ENCODE results near the gene PYDC1. TPM values are rescaled to one million over a fixed set of nuclear protein-coding genes. Genes with fewer than 3 reads are reported as not detected.

Gene PYDC1
- total and polyA plus RNA-seq, 2 of the 13 experiments (the other 11 are each of a cell fraction or from before 2014, with no cell fraction given) = not detected

DNA sequence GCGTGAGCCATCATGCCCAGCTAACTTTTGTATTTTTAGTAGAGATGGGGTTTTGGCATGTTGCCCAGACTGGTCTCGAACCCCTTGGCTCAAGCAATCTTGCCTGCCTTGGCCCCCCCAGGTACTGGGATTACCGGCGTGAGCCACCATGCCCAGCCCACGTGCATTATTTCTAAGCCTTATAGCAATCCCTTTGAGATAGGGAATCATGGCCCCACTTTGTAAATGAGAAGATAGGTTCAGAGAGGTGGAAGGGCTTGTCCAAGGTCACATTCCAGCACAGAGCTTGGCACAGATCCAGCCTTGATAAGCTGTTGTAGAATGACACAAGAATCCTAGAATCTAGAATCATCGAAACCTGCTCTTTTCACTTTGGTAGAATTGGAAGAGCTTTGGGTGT lies 10.2 kb downstream of the PYDC1 start (continued):
- TF ChIP-seq HMG20B (CRISPR knock-in tag; conservative IDR thresholded peaks at IDR 0.05) (peak; percentile 72), ZNF781 (CRISPR knock-in tag; IDR thresholded peaks at IDR 0.05; ENCODE audit: borderline replicate concordance, not compliant biosample characterization) (no peak), MED1 (CRISPR knock-in tag; IDR thresholded peaks at IDR 0.05) (peak; percentile 46; the same call in 1 of the 2 replicates), ZNF619 (CRISPR knock-in tag; IDR thresholded peaks at IDR 0.05) (no peak), PAF1 (CRISPR knock-in tag; IDR thresholded peaks at IDR 0.05) (no peak), ISL2 (CRISPR knock-in tag; IDR thresholded peaks at IDR 0.05) (no peak), MEIS1 (CRISPR knock-in tag; IDR thresholded peaks at IDR 0.05; ENCODE audit: borderline replicate concordance) (no peak), ZMYM3 (CRISPR knock-in tag; IDR thresholded peaks at IDR 0.05) (no peak; the same call in 1 of the 2 replicates), CREM (IDR thresholded peaks at IDR 0.05) (peak; percentile 40; the same call in 1 of the 2 replicates), CREM (CRISPR knock-in tag; IDR thresholded peaks at IDR 0.05) (no peak), NFE2L2 (IDR thresholded peaks at IDR 0.05; ENCODE audit: low read length) (no peak), ZFP82 (CRISPR knock-in tag; IDR thresholded peaks at IDR 0.05; ENCODE audit: borderline replicate concordance) (no peak), TGIF2 (CRISPR knock-in tag; IDR thresholded peaks at IDR 0.05) (no peak), SUZ12 (IDR thresholded peaks at IDR 0.05; ENCODE audit: low read depth, low read length) (no peak), ZNF225 (CRISPR knock-in tag; IDR thresholded peaks at IDR 0.05) (no peak)
- TF ChIP-seq, protein P1, sequence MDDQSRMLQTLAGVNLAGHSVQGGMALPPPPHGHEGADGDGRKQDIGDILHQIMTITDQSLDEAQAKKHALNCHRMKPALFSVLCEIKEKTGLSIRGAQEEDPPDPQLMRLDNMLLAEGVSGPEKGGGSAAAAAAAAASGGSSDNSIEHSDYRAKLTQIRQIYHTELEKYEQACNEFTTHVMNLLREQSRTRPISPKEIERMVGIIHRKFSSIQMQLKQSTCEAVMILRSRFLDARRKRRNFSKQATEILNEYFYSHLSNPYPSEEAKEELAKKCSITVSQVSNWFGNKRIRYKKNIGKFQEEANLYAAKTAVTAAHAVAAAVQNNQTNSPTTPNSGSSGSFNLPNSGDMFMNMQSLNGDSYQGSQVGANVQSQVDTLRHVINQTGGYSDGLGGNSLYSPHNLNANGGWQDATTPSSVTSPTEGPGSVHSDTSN (CRISPR knock-in tag; IDR thresholded peaks at IDR 0.05; ENCODE audit: borderline replicate concordance) = no peak
- TF ChIP-seq, protein P2, sequence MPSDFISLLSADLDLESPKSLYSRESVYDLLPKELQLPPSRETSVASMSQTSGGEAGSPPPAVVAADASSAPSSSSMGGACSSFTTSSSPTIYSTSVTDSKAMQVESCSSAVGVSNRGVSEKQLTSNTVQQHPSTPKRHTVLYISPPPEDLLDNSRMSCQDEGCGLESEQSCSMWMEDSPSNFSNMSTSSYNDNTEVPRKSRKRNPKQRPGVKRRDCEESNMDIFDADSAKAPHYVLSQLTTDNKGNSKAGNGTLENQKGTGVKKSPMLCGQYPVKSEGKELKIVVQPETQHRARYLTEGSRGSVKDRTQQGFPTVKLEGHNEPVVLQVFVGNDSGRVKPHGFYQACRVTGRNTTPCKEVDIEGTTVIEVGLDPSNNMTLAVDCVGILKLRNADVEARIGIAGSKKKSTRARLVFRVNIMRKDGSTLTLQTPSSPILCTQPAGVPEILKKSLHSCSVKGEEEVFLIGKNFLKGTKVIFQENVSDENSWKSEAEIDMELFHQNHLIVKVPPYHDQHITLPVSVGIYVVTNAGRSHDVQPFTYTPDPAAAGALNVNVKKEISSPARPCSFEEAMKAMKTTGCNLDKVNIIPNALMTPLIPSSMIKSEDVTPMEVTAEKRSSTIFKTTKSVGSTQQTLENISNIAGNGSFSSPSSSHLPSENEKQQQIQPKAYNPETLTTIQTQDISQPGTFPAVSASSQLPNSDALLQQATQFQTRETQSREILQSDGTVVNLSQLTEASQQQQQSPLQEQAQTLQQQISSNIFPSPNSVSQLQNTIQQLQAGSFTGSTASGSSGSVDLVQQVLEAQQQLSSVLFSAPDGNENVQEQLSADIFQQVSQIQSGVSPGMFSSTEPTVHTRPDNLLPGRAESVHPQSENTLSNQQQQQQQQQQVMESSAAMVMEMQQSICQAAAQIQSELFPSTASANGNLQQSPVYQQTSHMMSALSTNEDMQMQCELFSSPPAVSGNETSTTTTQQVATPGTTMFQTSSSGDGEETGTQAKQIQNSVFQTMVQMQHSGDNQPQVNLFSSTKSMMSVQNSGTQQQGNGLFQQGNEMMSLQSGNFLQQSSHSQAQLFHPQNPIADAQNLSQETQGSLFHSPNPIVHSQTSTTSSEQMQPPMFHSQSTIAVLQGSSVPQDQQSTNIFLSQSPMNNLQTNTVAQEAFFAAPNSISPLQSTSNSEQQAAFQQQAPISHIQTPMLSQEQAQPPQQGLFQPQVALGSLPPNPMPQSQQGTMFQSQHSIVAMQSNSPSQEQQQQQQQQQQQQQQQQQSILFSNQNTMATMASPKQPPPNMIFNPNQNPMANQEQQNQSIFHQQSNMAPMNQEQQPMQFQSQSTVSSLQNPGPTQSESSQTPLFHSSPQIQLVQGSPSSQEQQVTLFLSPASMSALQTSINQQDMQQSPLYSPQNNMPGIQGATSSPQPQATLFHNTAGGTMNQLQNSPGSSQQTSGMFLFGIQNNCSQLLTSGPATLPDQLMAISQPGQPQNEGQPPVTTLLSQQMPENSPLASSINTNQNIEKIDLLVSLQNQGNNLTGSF (CRISPR knock-in tag; IDR thresholded peaks at IDR 0.05) = no peak
- TF ChIP-seq, protein P3, sequence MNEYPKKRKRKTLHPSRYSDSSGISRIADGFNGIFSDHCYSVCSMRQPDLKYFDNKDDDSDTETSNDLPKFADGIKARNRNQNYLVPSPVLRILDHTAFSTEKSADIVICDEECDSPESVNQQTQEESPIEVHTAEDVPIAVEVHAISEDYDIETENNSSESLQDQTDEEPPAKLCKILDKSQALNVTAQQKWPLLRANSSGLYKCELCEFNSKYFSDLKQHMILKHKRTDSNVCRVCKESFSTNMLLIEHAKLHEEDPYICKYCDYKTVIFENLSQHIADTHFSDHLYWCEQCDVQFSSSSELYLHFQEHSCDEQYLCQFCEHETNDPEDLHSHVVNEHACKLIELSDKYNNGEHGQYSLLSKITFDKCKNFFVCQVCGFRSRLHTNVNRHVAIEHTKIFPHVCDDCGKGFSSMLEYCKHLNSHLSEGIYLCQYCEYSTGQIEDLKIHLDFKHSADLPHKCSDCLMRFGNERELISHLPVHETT (CRISPR knock-in tag; conservative IDR thresholded peaks at IDR 0.05) = no peak
- TF ChIP-seq, protein P4, sequence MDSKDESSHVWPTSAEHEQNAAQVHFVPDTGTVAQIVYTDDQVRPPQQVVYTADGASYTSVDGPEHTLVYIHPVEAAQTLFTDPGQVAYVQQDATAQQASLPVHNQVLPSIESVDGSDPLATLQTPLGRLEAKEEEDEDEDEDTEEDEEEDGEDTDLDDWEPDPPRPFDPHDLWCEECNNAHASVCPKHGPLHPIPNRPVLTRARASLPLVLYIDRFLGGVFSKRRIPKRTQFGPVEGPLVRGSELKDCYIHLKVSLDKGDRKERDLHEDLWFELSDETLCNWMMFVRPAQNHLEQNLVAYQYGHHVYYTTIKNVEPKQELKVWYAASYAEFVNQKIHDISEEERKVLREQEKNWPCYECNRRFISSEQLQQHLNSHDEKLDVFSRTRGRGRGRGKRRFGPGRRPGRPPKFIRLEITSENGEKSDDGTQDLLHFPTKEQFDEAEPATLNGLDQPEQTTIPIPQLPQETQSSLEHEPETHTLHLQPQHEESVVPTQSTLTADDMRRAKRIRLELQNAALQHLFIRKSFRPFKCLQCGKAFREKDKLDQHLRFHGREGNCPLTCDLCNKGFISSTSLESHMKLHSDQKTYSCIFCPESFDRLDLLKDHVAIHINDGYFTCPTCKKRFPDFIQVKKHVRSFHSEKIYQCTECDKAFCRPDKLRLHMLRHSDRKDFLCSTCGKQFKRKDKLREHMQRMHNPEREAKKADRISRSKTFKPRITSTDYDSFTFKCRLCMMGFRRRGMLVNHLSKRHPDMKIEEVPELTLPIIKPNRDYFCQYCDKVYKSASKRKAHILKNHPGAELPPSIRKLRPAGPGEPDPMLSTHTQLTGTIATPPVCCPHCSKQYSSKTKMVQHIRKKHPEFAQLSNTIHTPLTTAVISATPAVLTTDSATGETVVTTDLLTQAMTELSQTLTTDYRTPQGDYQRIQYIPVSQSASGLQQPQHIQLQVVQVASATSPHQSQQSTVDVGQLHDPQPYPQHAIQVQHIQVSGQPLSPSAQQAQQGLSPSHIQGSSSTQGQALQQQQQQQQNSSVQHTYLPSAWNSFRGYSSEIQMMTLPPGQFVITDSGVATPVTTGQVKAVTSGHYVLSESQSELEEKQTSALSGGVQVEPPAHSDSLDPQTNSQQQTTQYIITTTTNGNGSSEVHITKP (CRISPR knock-in tag; IDR thresholded peaks at IDR 0.05; ENCODE audit: low read depth) = no peak

All from HepG2 (cell line).